Fibroblast of peridontal ligament (primary cell): ENCODE data around the gene RPS5.
"Not testable (repeated sequence)": the region's sequence is repeated elsewhere in the genome, so short reads cannot be mapped to it uniquely, and the experiment has no call there.

ENCODE experiments used
- DNase-seq: peaks from one replicate; pipeline ENCODE4 v3.0.0-alpha.2; 2010; ENCODE audit errors: extremely low read depth

Gene RPS5

GRCh38 chr19:58386576-58387337 is at the start of gene RPS5:
RPS5 (plus strand) TSS chr19:58387269; CDS start chr19:58388138, 869 bp downstream.
- peak; percentile 99 for DNase-seq

GRCh38 chr19:58338336-58338735 is 48.7 kb upstream of the RPS5 start:
- DNase-seq: no peak

GRCh38 chr19:58338825-58339558 is 48.1 kb upstream of the RPS5 start:
- no peak for DNase-seq

GRCh38 chr19:58345558-58345957 is 41.5 kb upstream of the RPS5 start:
- DNase-seq: no peak

GRCh38 chr19:58346961-58347929 is 39.8 kb upstream of the RPS5 start:
- peak; percentile 51 for DNase-seq

- DNase-seq: not testable (repeated sequence)
These were observed 39.0 kb upstream of the RPS5 start for GRCh38 chr19:58348080-58348479.

- no peak for DNase-seq
These were observed 37.5 kb upstream of the RPS5 start for GRCh38 chr19:58349590-58349989.

- no peak for DNase-seq
These were observed 36.8 kb upstream of the RPS5 start for GRCh38 chr19:58350001-58350861.

GRCh38 chr19:58350871-58351557 is 36.1 kb upstream of the RPS5 start:
- no peak for DNase-seq

- no peak for DNase-seq
These were observed 35.6 kb upstream of the RPS5 start for GRCh38 chr19:58351558-58351878.

GRCh38 chr19:58351990-58352755 is 34.9 kb upstream of the RPS5 start:
- no peak for DNase-seq

GRCh38 chr19:58352760-58353671 is 34.1 kb upstream of the RPS5 start, which contains the start of gene A1BG:
A1BG (minus strand) TSS chr19:58353492; CDS start chr19:58353437, 55 bp downstream.
- no peak for DNase-seq

GRCh38 chr19:58353717-58354477 is 33.2 kb upstream of the RPS5 start:
- no peak for DNase-seq

GRCh38 chr19:58354478-58355030 is 32.5 kb upstream of the RPS5 start:
- DNase-seq: no peak

- no peak for DNase-seq
These were observed 31.8 kb upstream of the RPS5 start for GRCh38 chr19:58355215-58355796.

GRCh38 chr19:58355908-58356765 is 30.9 kb upstream of the RPS5 start:
- no peak for DNase-seq
